ENCODE results near the gene ACOT7. TPM values are rescaled to one million over a fixed set of nuclear protein-coding genes. Genes with fewer than 3 reads are reported as not detected.

Gene ACOT7
- total and polyA plus RNA-seq, 2 of the 13 experiments (the other 11 are each of a cell fraction or from before 2014, with no cell fraction given) = 33.0 to 55.8 TPM

DNA sequence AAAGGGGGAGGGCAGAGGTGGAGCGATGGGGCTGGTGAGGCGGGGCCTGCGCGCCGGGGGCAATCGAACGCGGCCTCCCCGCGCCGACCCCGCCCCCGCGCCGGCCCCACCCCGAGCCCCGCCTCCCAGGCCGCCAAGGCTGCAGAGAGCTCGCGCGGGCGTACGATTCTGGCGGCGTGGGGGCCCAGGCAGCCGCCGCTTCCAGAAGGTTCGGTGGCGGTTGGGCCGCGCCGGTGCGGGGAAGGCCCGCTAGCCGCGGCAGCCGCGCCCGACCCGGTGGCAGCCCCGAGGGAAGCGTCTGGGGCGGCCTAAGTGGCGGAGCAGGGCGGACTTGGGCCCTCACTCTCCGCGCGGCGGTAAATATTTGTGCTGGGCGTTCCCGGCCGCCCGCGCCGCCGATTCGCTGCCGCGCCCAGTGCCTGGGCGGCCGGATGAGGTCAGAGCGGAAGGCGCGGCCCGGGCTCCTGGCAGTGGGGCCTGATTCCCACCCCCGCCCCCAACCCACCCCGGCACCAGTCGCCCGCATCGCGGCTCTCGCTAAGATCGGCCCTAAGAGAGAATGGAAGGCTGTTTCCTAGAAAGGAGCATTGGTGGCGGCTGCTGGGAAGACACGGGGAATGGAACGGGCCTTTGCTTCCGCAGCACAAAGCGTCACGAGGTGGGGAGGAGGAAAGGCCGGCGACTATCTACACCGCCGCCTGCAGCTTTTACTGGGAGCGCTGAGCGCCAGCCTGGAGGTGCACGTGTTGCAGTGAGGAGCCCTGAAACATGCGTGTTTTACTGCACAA, at the start of gene ACOT7 (continued):
- TF ChIP-seq ZNF142 (CRISPR knock-in tag; IDR thresholded peaks at IDR 0.05) = peak; percentile 89
- peak; percentile 58 for TF ChIP-seq SAP130 (CRISPR knock-in tag; IDR thresholded peaks at IDR 0.05; ENCODE audit: low read depth)
- TF ChIP-seq RARA (CRISPR knock-in tag; IDR thresholded peaks at IDR 0.05) = 0 out of 2 replicates have a peak, but pooled peaks have one; percentile 7
- TF ChIP-seq, protein P1, sequence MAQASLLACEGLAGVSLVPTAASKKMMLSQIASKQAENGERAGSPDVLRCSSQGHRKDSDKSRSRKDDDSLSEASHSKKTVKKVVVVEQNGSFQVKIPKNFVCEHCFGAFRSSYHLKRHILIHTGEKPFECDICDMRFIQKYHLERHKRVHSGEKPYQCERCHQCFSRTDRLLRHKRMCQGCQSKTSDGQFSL (CRISPR knock-in tag; IDR thresholded peaks at IDR 0.05) = 0 out of 2 replicates have a peak, but pooled peaks have one; percentile 18
- no peak for TF ChIP-seq TIGD3 (CRISPR knock-in tag; IDR thresholded peaks at IDR 0.05; ENCODE audit: borderline replicate concordance)
- no peak for TF ChIP-seq CC2D1A (CRISPR knock-in tag; IDR thresholded peaks at IDR 0.05)
- TF ChIP-seq ZNF331 (CRISPR knock-in tag; IDR thresholded peaks at IDR 0.05) = 0 out of 2 replicates have a peak, but pooled peaks have one; percentile 12
- TF ChIP-seq ZBED4 (CRISPR knock-in tag; IDR thresholded peaks at IDR 0.05; ENCODE audit: borderline replicate concordance) = no peak
- no peak for TF ChIP-seq DBP (CRISPR knock-in tag; IDR thresholded peaks at IDR 0.05; ENCODE audit: not compliant biosample characterization)
- TF ChIP-seq, protein P2, sequence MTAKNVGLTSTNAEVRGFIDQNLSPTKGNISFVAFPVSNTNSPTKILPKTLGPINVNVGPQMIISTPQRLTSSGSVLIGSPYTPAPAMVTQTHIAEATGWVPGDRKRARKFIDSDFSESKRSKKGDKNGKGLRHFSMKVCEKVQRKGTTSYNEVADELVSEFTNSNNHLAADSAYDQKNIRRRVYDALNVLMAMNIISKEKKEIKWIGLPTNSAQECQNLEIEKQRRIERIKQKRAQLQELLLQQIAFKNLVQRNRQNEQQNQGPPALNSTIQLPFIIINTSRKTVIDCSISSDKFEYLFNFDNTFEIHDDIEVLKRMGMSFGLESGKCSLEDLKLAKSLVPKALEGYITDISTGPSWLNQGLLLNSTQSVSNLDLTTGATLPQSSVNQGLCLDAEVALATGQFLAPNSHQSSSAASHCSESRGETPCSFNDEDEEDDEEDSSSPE (CRISPR knock-in tag; IDR thresholded peaks at IDR 0.05) = no peak; the same call in 1 of the 2 replicates
- TF ChIP-seq ZNF761 (CRISPR knock-in tag; conservative IDR thresholded peaks at IDR 0.05) = no peak
- TF ChIP-seq ZNF136 (CRISPR knock-in tag; IDR thresholded peaks at IDR 0.05; ENCODE audit: low read depth) = no peak
- TF ChIP-seq KLF15 (CRISPR knock-in tag; IDR thresholded peaks at IDR 0.05; ENCODE audit: borderline replicate concordance) = peak; percentile 34; the same call in 1 of the 2 replicates

Measured in HepG2 (cell line).